NAMALWA (cell line): ENCODE measurements around the gene LRP4.
A peak's percentile ranks its signal among the peaks of the same experiment; 100 is the strongest.
"Not testable (repeated sequence)": the region's sequence is repeated elsewhere in the genome, so short reads cannot be mapped to it uniquely, and the experiment has no call there.

Experiments used
- DNase-seq: peaks from one replicate; pipeline ENCODE4 v3.0.0-alpha.2; 2015; ENCODE audit warnings: low spot score

Gene LRP4

GRCh38 chr11:46918083-46918787 lies at the start of gene LRP4:
Gene LRP4, minus strand, starts transcription at chr11:46918550. Its CDS starts 171 bp downstream, at chr11:46918379.
- DNase-seq: peak; percentile 25

GRCh38 chr11:46967962-46968361 lies 49.6 kb upstream of the LRP4 start:
- no peak for DNase-seq

- DNase-seq: no peak
These were observed 48.4 kb upstream of the LRP4 start for GRCh38 chr11:46966773-46967172.

GRCh38 chr11:46963844-46964243 lies 45.5 kb upstream of the LRP4 start:
- DNase-seq: no peak

GRCh38 chr11:46961886-46962285 lies 43.5 kb upstream of the LRP4 start:
- DNase-seq: not testable (repeated sequence)

- DNase-seq: no peak
These were observed 42.7 kb upstream of the LRP4 start for GRCh38 chr11:46961041-46961440.

- no peak for DNase-seq
These were observed 40.4 kb upstream of the LRP4 start for GRCh38 chr11:46958777-46959176.

GRCh38 chr11:46953093-46953492 lies 34.7 kb upstream of the LRP4 start:
- no peak for DNase-seq

GRCh38 chr11:46952553-46952952 lies 34.2 kb upstream of the LRP4 start:
- DNase-seq: no peak

GRCh38 chr11:46951864-46952263 lies 33.5 kb upstream of the LRP4 start:
- DNase-seq: no peak

- DNase-seq: no peak
These were observed 30.9 kb upstream of the LRP4 start for GRCh38 chr11:46949297-46949696.

GRCh38 chr11:46948378-46949131 lies 30.2 kb upstream of the LRP4 start:
- no peak for DNase-seq

GRCh38 chr11:46947399-46948077 lies 29.2 kb upstream of the LRP4 start:
- no peak for DNase-seq

- DNase-seq: no peak
These were observed 26.2 kb upstream of the LRP4 start for GRCh38 chr11:46944356-46945075.

- DNase-seq: no peak
These were observed 23.8 kb upstream of the LRP4 start for GRCh38 chr11:46942172-46942571.

GRCh38 chr11:46936138-46937110 lies 18.1 kb upstream of the LRP4 start, which contains the start of gene CSTPP1:
Gene CSTPP1, plus strand, starts transcription at chr11:46936761. Its CDS starts 45 bp downstream, at chr11:46936806.
- peak; percentile 95 for DNase-seq

GRCh38 chr11:46930089-46930488 lies 11.7 kb upstream of the LRP4 start:
- no peak for DNase-seq

- DNase-seq: not testable (repeated sequence)
These were observed 10.4 kb upstream of the LRP4 start for GRCh38 chr11:46928701-46929100.

GRCh38 chr11:46927928-46928327 lies 9.6 kb upstream of the LRP4 start:
- not testable (repeated sequence) for DNase-seq

GRCh38 chr11:46920755-46921154 lies 2.4 kb upstream of the LRP4 start:
- no peak for DNase-seq
